Activated naive CD8-positive, alpha-beta T cell treated with anti-CD3 and anti-CD28 coated beads for 36 hours (primary cell): ENCODE measurements around the gene DEPDC7. TPM values are rescaled to one million over a fixed set of nuclear protein-coding genes. Genes with fewer than 3 reads are reported as not detected.

Experiments
- DNase-seq: peaks from one replicate; pipeline ENCODE4 v3.0.0; 2021
- H3K27ac Mint-ChIP-seq: one replicate; pipeline ENCODE4 v1.8.0; 2022; ENCODE audit warnings: mild to moderate bottlenecking, moderate library complexity, mixed read lengths
- H3K27me3 Mint-ChIP-seq: one replicate; pipeline ENCODE4 v1.8.0; 2022; ENCODE audit warnings: mild to moderate bottlenecking, mixed read lengths
- H3K36me3 Mint-ChIP-seq: one replicate; pipeline ENCODE4 v1.8.0; 2021; ENCODE audit warnings: mild to moderate bottlenecking, mixed read lengths
- H3K4me1 Mint-ChIP-seq: one replicate; pipeline ENCODE4 v1.8.0; 2021; ENCODE audit warnings: mixed read lengths
- H3K4me3 Mint-ChIP-seq: one replicate; pipeline ENCODE4 v1.8.0; 2022; ENCODE audit warnings: mild to moderate bottlenecking, moderate library complexity, mixed read lengths
- H3K9me3 Mint-ChIP-seq: one replicate; pipeline ENCODE4 v1.8.0; 2022; ENCODE audit warnings: mixed read lengths
- total RNA-seq, 2 experiments: library from RNA; stranded (reverse); gene quantifications; one replicate each; pipeline ENCODE4 v1.2.3, GENCODE V29; 2021

DEPDC7 gene
- total RNA-seq, 2 experiments from 2014 or later = 3.4 TPM

- no peaks in the 10 kb centered on the region for H3K9me3 Mint-ChIP-seq
- no peaks in the 10 kb centered on the region for H3K27me3 Mint-ChIP-seq
- no peak for DNase-seq
- peaks cover 31% of the 10 kb centered on the region for H3K36me3 Mint-ChIP-seq
- peaks cover 43% of the 10 kb centered on the region for H3K4me1 Mint-ChIP-seq
- H3K4me3 Mint-ChIP-seq = no peak overlapping the region
- no peak overlapping the region for H3K27ac Mint-ChIP-seq
Measured at GRCh38 chr11:33064033-33064825, 48.6 kb downstream of the DEPDC7 start.

- Mint-ChIP-seq H3K4me3 (no peak overlapping the region), H3K4me1 (peaks cover 43% of the 10 kb centered on the region), H3K27ac (no peak overlapping the region), H3K27me3 (no peaks in the 10 kb centered on the region), H3K9me3 (no peaks in the 10 kb centered on the region), H3K36me3 (peaks cover 26% of the 10 kb centered on the region)
- no peak for DNase-seq
Measured at GRCh38 chr11:33064866-33065265, 49.2 kb downstream of the DEPDC7 start.

- H3K27ac Mint-ChIP-seq = no peak overlapping the region
- peaks cover 23% of the 10 kb centered on the region for H3K36me3 Mint-ChIP-seq
- no peak overlapping the region for H3K4me3 Mint-ChIP-seq
- peaks cover 39% of the 10 kb centered on the region for H3K4me1 Mint-ChIP-seq
- no peaks in the 10 kb centered on the region for H3K9me3 Mint-ChIP-seq
- no peaks in the 10 kb centered on the region for H3K27me3 Mint-ChIP-seq
- DNase-seq = peak; percentile 74
Measured at GRCh38 chr11:33065445-33066178, 49.9 kb downstream of the DEPDC7 start.

GRCh38 chr11:33067294-33067693 is 51.6 kb downstream of the DEPDC7 start:
- Mint-ChIP-seq H3K9me3 (no peaks in the 10 kb centered on the region), H3K27me3 (no peaks in the 10 kb centered on the region), H3K36me3 (peaks cover 21% of the 10 kb centered on the region), H3K27ac (no peak overlapping the region), H3K4me1 (peaks cover 35% of the 10 kb centered on the region), H3K4me3 (no peak overlapping the region)
- no peak for DNase-seq

GRCh38 chr11:33068611-33069340 is 53.1 kb downstream of the DEPDC7 start:
- no peaks in the 10 kb centered on the region for H3K9me3 Mint-ChIP-seq

GRCh38 chr11:33072465-33072864 is 56.8 kb downstream of the DEPDC7 start:
- no peaks in the 10 kb centered on the region for H3K27me3 Mint-ChIP-seq
- no peak overlapping the region for H3K27ac Mint-ChIP-seq
- no peaks in the 10 kb centered on the region for H3K4me1 Mint-ChIP-seq
- no peak overlapping the region for H3K4me3 Mint-ChIP-seq
- H3K9me3 Mint-ChIP-seq = no peaks in the 10 kb centered on the region
- H3K36me3 Mint-ChIP-seq = peaks cover 28% of the 10 kb centered on the region
- DNase-seq = no peak

More at GRCh38 chr11:33068611-33069340, 53.1 kb downstream of the DEPDC7 start:
- H3K4me3 Mint-ChIP-seq = no peak overlapping the region
- no peaks in the 10 kb centered on the region for H3K27me3 Mint-ChIP-seq
- H3K4me1 Mint-ChIP-seq = peaks cover 20% of the 10 kb centered on the region
- DNase-seq = no peak
- peaks cover 21% of the 10 kb centered on the region for H3K36me3 Mint-ChIP-seq
- no peak overlapping the region for H3K27ac Mint-ChIP-seq

Other genes starting within 250 kb of the DEPDC7 start
- under 1 TPM in 1 of 2 experiments, not detected in 1; 0.20 TPM for gene CCDC73, start 221.2 kb upstream of the DEPDC7 start, total RNA-seq
- gene PRRG4, start 186.0 kb upstream of the DEPDC7 start, total RNA-seq = under 1 TPM; 0.87 to 0.90 TPM
- 10 to 100 TPM; 11.7 to 14.8 TPM for gene QSER1, start 123.1 kb upstream of the DEPDC7 start, total RNA-seq
- 10 to 100 TPM; 13.1 to 15.0 TPM for gene TCP11L1, start 23.7 kb downstream of the DEPDC7 start, total RNA-seq
- gene CSTF3, start 145.6 kb downstream of the DEPDC7 start, total RNA-seq = 10 to 100 TPM; 38.7 to 45.1 TPM
- gene HIPK3, start 241.5 kb downstream of the DEPDC7 start, total RNA-seq = 10 to 100 TPM; 31.3 TPM